ENCODE measurements around the gene CACNA2D3. TPM values are rescaled to one million over a fixed set of nuclear protein-coding genes. Genes with fewer than 3 reads are reported as not detected.

Gene CACNA2D3
- polyA plus RNA-seq, 1 donor (not counting 4 experiments of a cell fraction or from before 2014, with no cell fraction given) = 0.08 TPM

GRCh38 chr3:54215521-54215920, 93.2 kb downstream of the CACNA2D3 start:
- no peak overlapping the region for H3K4me2 ChIP-seq (ENCODE audit: control insufficient read depth, extremely low read depth, insufficient read depth, low read depth, low read length)
- TF ChIP-seq CTCF (optimal IDR thresholded peaks at IDR 0.05 in 1 of 3, IDR thresholded peaks at IDR 0.05 in 1 of 3, conservative IDR thresholded peaks at IDR 0.05 in 1 of 3; ENCODE audit: extremely low read depth in 1 of 3, insufficient read depth in 2 of 3, low read length in 3 of 3) (no peak), EZH2 (IDR thresholded peaks at IDR 0.05; ENCODE audit: low read length) (no peak)
- no peaks in the 10 kb centered on the region for H3K27me3 ChIP-seq (ENCODE audit: control insufficient read depth, extremely low read depth, insufficient read depth, low read length)
- no peak overlapping the region for H2AFZ ChIP-seq (ENCODE audit: control insufficient read depth, low read length)
- no peaks in the 10 kb centered on the region for H3K4me1 ChIP-seq (ENCODE audit: control insufficient read depth, extremely low read depth, insufficient read depth, low read length)
- no peak for FAIRE-seq
- no peaks in the 10 kb centered on the region for H3K9me1 ChIP-seq (ENCODE audit: control insufficient read depth, extremely low read depth, insufficient read depth, low read length)
- no peak overlapping the region for H3K4me3 ChIP-seq (ENCODE audit: control insufficient read depth in 2 of 3, extremely low read depth in 1 of 3, insufficient read depth in 2 of 3, low read depth in 1 of 3, low read length in 3 of 3)
- no peak for DNase-seq (ENCODE audit: low read depth, low spot score)
- H4K20me1 ChIP-seq (ENCODE audit: control insufficient read depth, extremely low read depth, insufficient read depth, low read length) = no peaks in the 10 kb centered on the region
- no peak overlapping the region for H3K9ac ChIP-seq (ENCODE audit: control insufficient read depth, extremely low read depth, insufficient read depth, low read length)
- dilution Hi-C loops (cut with MboI; ENCODE audit: extremely low pct_ligation_motif_present, low sequenced_read_pairs) = no loop called here
- H3K27ac ChIP-seq (ENCODE audit: control insufficient read depth, insufficient read depth, low read length) = no peak overlapping the region
- no peaks in the 10 kb centered on the region for H3K79me2 ChIP-seq (ENCODE audit: control insufficient read depth, insufficient read depth, low read length)
- no peaks in the 10 kb centered on the region for H3K9me3 ChIP-seq (ENCODE audit: control insufficient read depth, low read depth, low read length)
- H3K36me3 ChIP-seq (ENCODE audit: control insufficient read depth in 2 of 2, extremely low read depth in 1 of 2, insufficient read depth in 2 of 2, low read length in 2 of 2) = no peaks in the 10 kb centered on the region

DNA sequence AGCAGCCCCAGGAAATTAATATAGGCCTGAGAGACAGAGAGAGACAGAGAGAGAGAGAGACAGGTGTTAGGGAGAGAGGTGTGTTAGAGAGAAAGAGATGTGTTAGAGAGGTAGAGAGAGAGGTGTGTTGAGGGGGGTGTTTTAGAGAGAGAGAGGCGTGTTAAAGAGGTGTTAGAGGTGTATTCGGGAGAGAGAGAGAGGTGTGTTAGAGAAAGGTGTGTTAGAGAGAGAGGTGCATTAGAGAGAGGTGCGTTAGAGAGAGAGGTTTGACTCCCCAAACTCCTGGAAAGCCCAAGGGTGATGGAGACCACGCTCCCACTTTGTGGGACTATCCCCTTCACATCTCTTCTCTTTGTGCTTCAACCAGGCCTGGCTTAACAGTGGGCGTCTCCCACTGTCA, 95.5 kb downstream of the CACNA2D3 start:
- Histone ChIP-seq H3K36me3 (ENCODE audit: control insufficient read depth in 2 of 2, extremely low read depth in 1 of 2, insufficient read depth in 2 of 2, low read length in 2 of 2) (no peaks in the 10 kb centered on the region), H3K9me3 (ENCODE audit: control insufficient read depth, low read depth, low read length) (no peaks in the 10 kb centered on the region), H4K20me1 (ENCODE audit: control insufficient read depth, extremely low read depth, insufficient read depth, low read length) (no peaks in the 10 kb centered on the region), H2AFZ (ENCODE audit: control insufficient read depth, low read length) (no peak overlapping the region), H3K9ac (ENCODE audit: control insufficient read depth, extremely low read depth, insufficient read depth, low read length) (no peak overlapping the region), H3K79me2 (ENCODE audit: control insufficient read depth, insufficient read depth, low read length) (no peaks in the 10 kb centered on the region), H3K4me3 (ENCODE audit: control insufficient read depth in 2 of 3, extremely low read depth in 1 of 3, insufficient read depth in 2 of 3, low read depth in 1 of 3, low read length in 3 of 3) (no peak overlapping the region), H3K27ac (ENCODE audit: control insufficient read depth, insufficient read depth, low read length) (no peak overlapping the region), H3K9me1 (ENCODE audit: control insufficient read depth, extremely low read depth, insufficient read depth, low read length) (no peaks in the 10 kb centered on the region), H3K27me3 (ENCODE audit: control insufficient read depth, extremely low read depth, insufficient read depth, low read length) (no peaks in the 10 kb centered on the region), H3K4me2 (ENCODE audit: control insufficient read depth, extremely low read depth, insufficient read depth, low read depth, low read length) (no peak overlapping the region), H3K4me1 (ENCODE audit: control insufficient read depth, extremely low read depth, insufficient read depth, low read length) (no peaks in the 10 kb centered on the region)
- dilution Hi-C loops (cut with MboI; ENCODE audit: extremely low pct_ligation_motif_present, low sequenced_read_pairs) = no loop called here
- TF ChIP-seq CTCF (optimal IDR thresholded peaks at IDR 0.05 in 1 of 3, IDR thresholded peaks at IDR 0.05 in 1 of 3, conservative IDR thresholded peaks at IDR 0.05 in 1 of 3; ENCODE audit: extremely low read depth in 1 of 3, insufficient read depth in 2 of 3, low read length in 3 of 3) (no peak), EZH2 (IDR thresholded peaks at IDR 0.05; ENCODE audit: low read length) (no peak)
- no peak for FAIRE-seq
- no peak for DNase-seq (ENCODE audit: low read depth, low spot score)
